Body of pancreas (tissue), 4 donors: ENCODE data around the gene NLGN3.

Experiments
- CTCF ChIP-seq, 7 experiments: fragments of 450-650 bp in 4 of 7; fragments of 200-600 bp in 3 of 7; sonication (generic) in 3 of 7; IDR thresholded peaks; one replicate each; pipeline ENCODE4 v1.5.1; 2016 to 2019; ENCODE audit warnings: antibody characterized with exemption in 7 of 7
- POLR2A ChIP-seq, 3 donors: fragments of 450-650 bp; IDR thresholded peaks; one replicate each; pipeline ENCODE4 v1.6.1; 2016; ENCODE audit warnings: antibody characterized with exemption in 3 of 3, mild to moderate bottlenecking in 2 of 3

- TF ChIP-seq CTCF (IDR thresholded peaks at IDR 0.05): no peak
- no peak for TF ChIP-seq POLR2A (IDR thresholded peaks at IDR 0.05)
Measured at GRCh38 chrX:71095981-71096759, 48.5 kb upstream of the NLGN3 start.
